Smooth muscle cell (in vitro differentiated cells): ENCODE data around the gene HPGDS. TPM values are rescaled to one million over a fixed set of nuclear protein-coding genes. Genes with fewer than 3 reads are reported as not detected.

Experiments
- DNase-seq: peaks from one replicate; lab custom pipeline; 2025; ENCODE audit not compliant: unreplicated experiment; lab: John Stamatoyannopoulos, UW
- H2AFZ ChIP-seq: fragments of 200-600 bp; sonication (generic); 2 replicates; pipeline ENCODE4 v1.6.0; 2016; ENCODE audit warnings: antibody characterized with exemption, low read depth, mild to moderate bottlenecking
- H3F3A ChIP-seq: fragments of 200-600 bp; sonication (generic); 2 replicates; pipeline ENCODE4 v1.6.0; 2017; ENCODE audit warnings: antibody characterized with exemption, low read depth
- H3K27ac ChIP-seq: fragments of 200-600 bp; sonication (generic); 2 replicates; pipeline ENCODE4 v1.5.1; 2016; ENCODE audit warnings: low read depth, mild to moderate bottlenecking
- H3K27me3 ChIP-seq: fragments of 200-600 bp; sonication (generic); 2 replicates; pipeline ENCODE4 v1.6.1; 2016; ENCODE audit warnings: low read depth, mild to moderate bottlenecking
- H3K36me3 ChIP-seq: fragments of 200-600 bp; sonication (generic); 2 replicates; pipeline ENCODE4 v1.5.1; 2016; ENCODE audit warnings: low read depth
- H3K4me1 ChIP-seq: fragments of 200-600 bp; sonication (generic); 2 replicates; pipeline ENCODE4 v1.5.1; 2016; ENCODE audit warnings: low read depth
- H3K4me2 ChIP-seq: fragments of 200-600 bp; sonication (generic); 2 replicates; pipeline ENCODE4 v1.6.0; 2016; ENCODE audit warnings: mild to moderate bottlenecking
- H3K4me3 ChIP-seq: fragments of 200-600 bp; sonication (generic); 2 replicates; pipeline ENCODE4 v1.5.1; 2016; ENCODE audit warnings: mild to moderate bottlenecking
- H3K79me2 ChIP-seq: fragments of 200-600 bp; sonication (generic); 2 replicates; pipeline ENCODE4 v1.6.0; 2016; ENCODE audit warnings: low read depth, mild to moderate bottlenecking
- H3K9ac ChIP-seq: fragments of 200-600 bp; sonication (generic); 2 replicates; pipeline ENCODE4 v1.6.0; 2016; ENCODE audit warnings: low read depth
- H3K9me3 ChIP-seq: fragments of 200-600 bp; sonication (generic); replicated peaks from 2 replicates; pipeline ENCODE4 v1.5.1; 2016; ENCODE audit warnings: low read depth
- H4K20me1 ChIP-seq: fragments of 200-600 bp; sonication (generic); 2 replicates; pipeline ENCODE4 v1.6.0; 2016; ENCODE audit warnings: low read depth
- CTCF ChIP-seq: fragments of 200-600 bp; sonication (generic); IDR thresholded peaks from 2 replicates; pipeline ENCODE4 v1.5.1; 2017; ENCODE audit warnings: borderline replicate concordance, mild to moderate bottlenecking, antibody characterized with exemption; ENCODE audit not compliant: insufficient read depth, poor library complexity, severe bottlenecking
- WGBS: methylation state at CpG from one replicate; pipeline ENCODE4 v1.1.7; 2016; ENCODE audit warnings: low lambda C conversion rate; 5-methylcytosine and 5-hydroxymethylcytosine counted together
- polyA plus RNA-seq: library from polyadenylated mRNA; unstranded; fragments of >200 nt; fragmentation: Nextera tagmentation; extraction: Ambion mirVana; gene quantifications from 2 replicates; pipeline ENCODE4 v1.2.1, GENCODE V29; 2016
- total RNA-seq: library from RNA; depleted of rRNA; stranded (reverse); fragments of >200 nt; gene quantifications from 2 replicates; pipeline ENCODE4 v1.2.3, GENCODE V29; 2014

The HPGDS gene
- total and polyA plus RNA-seq, 2 experiments from 2014 or later = not detected

- H2AFZ ChIP-seq = no peak overlapping the region
- no peaks in the 10 kb centered on the region for H3K27me3 ChIP-seq
- no peak for DNase-seq
- no peaks in the 10 kb centered on the region for H3F3A ChIP-seq
- no peaks in the 10 kb centered on the region for H3K9me3 ChIP-seq
- no peak overlapping the region for H3K9ac ChIP-seq
- no peaks in the 10 kb centered on the region for H4K20me1 ChIP-seq
- no peaks in the 10 kb centered on the region for H3K36me3 ChIP-seq
- no peaks in the 10 kb centered on the region for H3K79me2 ChIP-seq
- WGBS = 75% methylated on average over 3 of the region's 3 CpGs
- H3K4me3 ChIP-seq = no peak overlapping the region
- no peak for TF ChIP-seq CTCF
- no peak overlapping the region for H3K27ac ChIP-seq
- H3K4me1 ChIP-seq = no peaks in the 10 kb centered on the region
- no peak overlapping the region for H3K4me2 ChIP-seq
Measured at GRCh38 chr4:94372991-94373390, 30.4 kb upstream of the HPGDS start.

GRCh38 chr4:94372228-94372978 is 29.8 kb upstream of the HPGDS start:
- Histone ChIP-seq H3K4me1 (no peaks in the 10 kb centered on the region), H3K27me3 (no peaks in the 10 kb centered on the region), H4K20me1 (no peaks in the 10 kb centered on the region), H3K36me3 (no peaks in the 10 kb centered on the region), H3K79me2 (no peaks in the 10 kb centered on the region), H2AFZ (no peak overlapping the region), H3K27ac (no peak overlapping the region), H3K9ac (no peak overlapping the region), H3K4me2 (no peak overlapping the region), H3K4me3 (no peak overlapping the region), H3F3A (no peaks in the 10 kb centered on the region), H3K9me3 (no peaks in the 10 kb centered on the region)
- 88% methylated on average over 4 of the region's 4 CpGs for WGBS
- no peak for TF ChIP-seq CTCF
- DNase-seq = no peak

- Histone ChIP-seq H3K36me3 (no peaks in the 10 kb centered on the region), H3F3A (no peaks in the 10 kb centered on the region), H3K79me2 (no peaks in the 10 kb centered on the region), H3K4me2 (no peak overlapping the region), H4K20me1 (no peaks in the 10 kb centered on the region), H3K4me3 (no peak overlapping the region), H3K27me3 (no peaks in the 10 kb centered on the region), H3K9ac (no peak overlapping the region), H3K9me3 (no peaks in the 10 kb centered on the region), H2AFZ (no peak overlapping the region), H3K27ac (no peak overlapping the region), H3K4me1 (no peaks in the 10 kb centered on the region)
- no peak for TF ChIP-seq CTCF
- DNase-seq = no peak
Measured at GRCh38 chr4:94371290-94371689, 28.7 kb upstream of the HPGDS start.
